ENCODE data around the gene SLC35G2. TPM values are rescaled to one million over a fixed set of nuclear protein-coding genes. Genes with fewer than 3 reads are reported as not detected.
A peak's percentile ranks its signal among the peaks of the same experiment; 100 is the strongest.
"Not testable (repeated sequence)": the region's sequence is repeated elsewhere in the genome, so short reads cannot be mapped to it uniquely, and the experiment has no call there.

Gene SLC35G2
- total and polyA plus RNA-seq, 9 donors = 1.5 to 2.9 (median 2.2) TPM

- Histone ChIP-seq H3K27ac (ENCODE audit: low read length) (no peak overlapping the region), H3K9me3 (replicated peaks; ENCODE audit: control insufficient read depth, low read depth, low read length) (no peaks in the 10 kb centered on the region), H3K4me3 (ENCODE audit: low read length) (no peak overlapping the region), H3K36me3 (ENCODE audit: control insufficient read depth, insufficient read depth, low read length) (peaks cover 4% of the 10 kb centered on the region), H3K27me3 (ENCODE audit: control insufficient read depth, insufficient read depth, low read length) (no peaks in the 10 kb centered on the region), H3K4me1 (ENCODE audit: control insufficient read depth, insufficient read depth, low read length) (no peaks in the 10 kb centered on the region)
- no peak for DNase-seq
- no CpG with 5 or more reads among the region's 1 CpG for WGBS (ENCODE audit: insufficient coverage)
These were observed 25.8 kb downstream of the SLC35G2 start for GRCh38 chr3:136844724-136845123.

- H3K36me3 ChIP-seq (ENCODE audit: control insufficient read depth, insufficient read depth, low read length) = no peaks in the 10 kb centered on the region
- no peaks in the 10 kb centered on the region for H3K27me3 ChIP-seq (ENCODE audit: control insufficient read depth, insufficient read depth, low read length)
- no peak overlapping the region for H3K4me3 ChIP-seq (ENCODE audit: low read length)
- DNase-seq = no peak
- no peaks in the 10 kb centered on the region for H3K4me1 ChIP-seq (ENCODE audit: control insufficient read depth, insufficient read depth, low read length)
- H3K27ac ChIP-seq (ENCODE audit: low read length) = no peak overlapping the region
- no peaks in the 10 kb centered on the region for H3K9me3 ChIP-seq (replicated peaks; ENCODE audit: control insufficient read depth, low read depth, low read length)
- WGBS (ENCODE audit: insufficient coverage) = 70% methylated on average over 2 of the region's 4 CpGs
These were observed 33.3 kb downstream of the SLC35G2 start for GRCh38 chr3:136852180-136852579.

- H3K27ac ChIP-seq (ENCODE audit: low read length) = no peak overlapping the region
- no peaks in the 10 kb centered on the region for H3K27me3 ChIP-seq (ENCODE audit: control insufficient read depth, insufficient read depth, low read length)
- peaks cover 6% of the 10 kb centered on the region for H3K4me1 ChIP-seq (ENCODE audit: control insufficient read depth, insufficient read depth, low read length)
- peak; percentile 42 for DNase-seq
- no peaks in the 10 kb centered on the region for H3K9me3 ChIP-seq (replicated peaks; ENCODE audit: control insufficient read depth, low read depth, low read length)
- H3K4me3 ChIP-seq (ENCODE audit: low read length) = no peak overlapping the region
- no peaks in the 10 kb centered on the region for H3K36me3 ChIP-seq (ENCODE audit: control insufficient read depth, insufficient read depth, low read length)
These were observed 37.7 kb downstream of the SLC35G2 start for GRCh38 chr3:136856665-136857064.

GRCh38 chr3:136858381-136858780 is 39.5 kb downstream of the SLC35G2 start:
- Histone ChIP-seq H3K27ac (ENCODE audit: low read length) (no peak overlapping the region), H3K36me3 (ENCODE audit: control insufficient read depth, insufficient read depth, low read length) (no peaks in the 10 kb centered on the region), H3K9me3 (replicated peaks; ENCODE audit: control insufficient read depth, low read depth, low read length) (no peaks in the 10 kb centered on the region), H3K27me3 (ENCODE audit: control insufficient read depth, insufficient read depth, low read length) (no peaks in the 10 kb centered on the region), H3K4me3 (ENCODE audit: low read length) (no peak overlapping the region), H3K4me1 (ENCODE audit: control insufficient read depth, insufficient read depth, low read length) (peaks cover 9% of the 10 kb centered on the region)
- peak; percentile 73 for DNase-seq

GRCh38 chr3:136860541-136860940 is 41.6 kb downstream of the SLC35G2 start:
- H3K4me1 ChIP-seq (ENCODE audit: control insufficient read depth, insufficient read depth, low read length) = peaks cover 9% of the 10 kb centered on the region
- no peak overlapping the region for H3K4me3 ChIP-seq (ENCODE audit: low read length)
- peak; percentile 26 for DNase-seq
- H3K27me3 ChIP-seq (ENCODE audit: control insufficient read depth, insufficient read depth, low read length) = no peaks in the 10 kb centered on the region
- no CpG with 5 or more reads among the region's 4 CpGs for WGBS (ENCODE audit: insufficient coverage)
- no peaks in the 10 kb centered on the region for H3K36me3 ChIP-seq (ENCODE audit: control insufficient read depth, insufficient read depth, low read length)
- no peaks in the 10 kb centered on the region for H3K9me3 ChIP-seq (replicated peaks; ENCODE audit: control insufficient read depth, low read depth, low read length)
- no peak overlapping the region for H3K27ac ChIP-seq (ENCODE audit: low read length)

- peak within 1 kb of the TSS; percentile 79 for H3K4me3 ChIP-seq (ENCODE audit: low read length)
- DNase-seq = peak; percentile 99
- H3K27me3 ChIP-seq (ENCODE audit: control insufficient read depth, insufficient read depth, low read length) = no peaks in the 10 kb centered on the region
- peak within 1 kb of the TSS; percentile 95 for H3K27ac ChIP-seq (ENCODE audit: low read length)
- H3K36me3 ChIP-seq (ENCODE audit: control insufficient read depth, insufficient read depth, low read length) = no peaks in the 10 kb centered on the region
- no peaks in the 10 kb centered on the region for H3K9me3 ChIP-seq (replicated peaks; ENCODE audit: control insufficient read depth, low read depth, low read length)
- peaks cover 9% of the 10 kb centered on the region for H3K4me1 ChIP-seq (ENCODE audit: control insufficient read depth, insufficient read depth, low read length)
- WGBS (ENCODE audit: insufficient coverage) = under 1% methylated on average over 65 of the region's 67 CpGs
These were observed 43.1 kb downstream of the SLC35G2 start, which contains the start of gene NCK1 for GRCh38 chr3:136861890-136862616. Gene NCK1 (plus strand): TSS chr3:136862208. CDS start chr3:136928002, 65,794 bp downstream.

- Histone ChIP-seq H3K36me3 (ENCODE audit: control insufficient read depth, insufficient read depth, low read length) (no peaks in the 10 kb centered on the region), H3K9me3 (replicated peaks; ENCODE audit: control insufficient read depth, low read depth, low read length) (no peaks in the 10 kb centered on the region), H3K27ac (ENCODE audit: low read length) (peak overlapping the region; percentile 95), H3K4me1 (ENCODE audit: control insufficient read depth, insufficient read depth, low read length) (peaks cover 9% of the 10 kb centered on the region), H3K27me3 (ENCODE audit: control insufficient read depth, insufficient read depth, low read length) (no peaks in the 10 kb centered on the region), H3K4me3 (ENCODE audit: low read length) (peak overlapping the region; percentile 79)
- 0% methylated on average over 16 of the region's 39 CpGs for WGBS (ENCODE audit: insufficient coverage)
- peak; percentile 77 for DNase-seq
These were observed 43.8 kb downstream of the SLC35G2 start for GRCh38 chr3:136862617-136863322.

GRCh38 chr3:136869282-136869681 is 50.4 kb downstream of the SLC35G2 start:
- 100% methylated on average over 5 of the region's 9 CpGs for WGBS (ENCODE audit: insufficient coverage)
- H3K4me1 ChIP-seq (ENCODE audit: control insufficient read depth, insufficient read depth, low read length) = no peaks in the 10 kb centered on the region
- DNase-seq = no peak
- H3K27me3 ChIP-seq (ENCODE audit: control insufficient read depth, insufficient read depth, low read length) = no peaks in the 10 kb centered on the region
- no peak overlapping the region for H3K4me3 ChIP-seq (ENCODE audit: low read length)
- peaks cover 14% of the 10 kb centered on the region for H3K9me3 ChIP-seq (replicated peaks; ENCODE audit: control insufficient read depth, low read depth, low read length)
- H3K27ac ChIP-seq (ENCODE audit: low read length) = no peak overlapping the region
- H3K36me3 ChIP-seq (ENCODE audit: control insufficient read depth, insufficient read depth, low read length) = peaks cover 12% of the 10 kb centered on the region

GRCh38 chr3:136872258-136872657 is 53.3 kb downstream of the SLC35G2 start:
- peaks cover 14% of the 10 kb centered on the region for H3K36me3 ChIP-seq (ENCODE audit: control insufficient read depth, insufficient read depth, low read length)
- WGBS (ENCODE audit: insufficient coverage) = 96% methylated on average over 3 of the region's 3 CpGs
- not testable (repeated sequence) for H3K4me1 ChIP-seq (ENCODE audit: control insufficient read depth, insufficient read depth, low read length)

GRCh38 chr3:136879510-136879909 is 60.6 kb downstream of the SLC35G2 start:
- no CpG with 5 or more reads among the region's 2 CpGs for WGBS (ENCODE audit: insufficient coverage)
- not testable (repeated sequence) for DNase-seq

More at GRCh38 chr3:136872258-136872657, 53.3 kb downstream of the SLC35G2 start:
- H3K4me3 ChIP-seq (ENCODE audit: low read length); H3K27ac ChIP-seq (ENCODE audit: low read length); DNase-seq; H3K27me3 ChIP-seq (ENCODE audit: control insufficient read depth, insufficient read depth, low read length): not testable (repeated sequence)
- peaks cover 16% of the 10 kb centered on the region for H3K9me3 ChIP-seq (replicated peaks; ENCODE audit: control insufficient read depth, low read depth, low read length)

More at GRCh38 chr3:136879510-136879909, 60.6 kb downstream of the SLC35G2 start:
- H3K9me3 ChIP-seq (replicated peaks; ENCODE audit: control insufficient read depth, low read depth, low read length); H3K4me3 ChIP-seq (ENCODE audit: low read length); H3K36me3 ChIP-seq (ENCODE audit: control insufficient read depth, insufficient read depth, low read length); H3K4me1 ChIP-seq (ENCODE audit: control insufficient read depth, insufficient read depth, low read length); H3K27me3 ChIP-seq (ENCODE audit: control insufficient read depth, insufficient read depth, low read length); H3K27ac ChIP-seq (ENCODE audit: low read length): not testable (repeated sequence)

Data from muscle of leg (tissue), 11 donors.